Activated CD4-positive, alpha-beta T cell treated with anti-CD3 and anti-CD28 coated beads, Interleukin-2, amount 10 ng/mL, durations not matched to agents 7 days and 5 days (primary cell): ENCODE results near the gene DACH1. TPM values are rescaled to one million over a fixed set of nuclear protein-coding genes. Genes with fewer than 3 reads are reported as not detected.

Source experiments
- CTCF ChIA-PET: fragments of 350-600 bp; sonication (Branson Sonifier 250); formaldehyde crosslinking; loops from one replicate; lab custom pipeline; 2021; ENCODE audit warnings: antibody characterized with exemption; lab: Charles Lee
- POLR2A ChIA-PET: fragments of 350-600 bp; sonication (Branson Sonifier 250); formaldehyde crosslinking; loops from one replicate; lab custom pipeline; 2021; ENCODE audit warnings: antibody characterized with exemption; lab: Charles Lee
- DNase-seq: peaks from one replicate; pipeline ENCODE4 v3.0.0-alpha.2; 2020
- H3K27ac Mint-ChIP-seq: one replicate; pipeline ENCODE4 v1.8.0; 2021; ENCODE audit warnings: mild to moderate bottlenecking, moderate library complexity, mixed read lengths
- H3K27me3 Mint-ChIP-seq: one replicate; pipeline ENCODE4 v1.8.0; 2021; ENCODE audit warnings: mixed read lengths
- H3K36me3 Mint-ChIP-seq: one replicate; pipeline ENCODE4 v1.8.0; 2021; ENCODE audit warnings: low read depth, mixed read lengths
- H3K4me1 Mint-ChIP-seq: one replicate; pipeline ENCODE4 v1.8.0; 2021; ENCODE audit warnings: mixed read lengths
- H3K4me3 Mint-ChIP-seq: one replicate; pipeline ENCODE4 v1.8.0; 2021; ENCODE audit warnings: mild to moderate bottlenecking, moderate library complexity, mixed read lengths
- H3K9me3 Mint-ChIP-seq: one replicate; pipeline ENCODE4 v1.8.0; 2021; ENCODE audit warnings: mixed read lengths
- total RNA-seq, 2 experiments: library from RNA; stranded (reverse); gene quantifications; one replicate each; pipeline ENCODE4 v1.2.3, GENCODE V29; 2021

The DACH1 gene
- total RNA-seq, 2 experiments from 2014 or later = not detected

DNA sequence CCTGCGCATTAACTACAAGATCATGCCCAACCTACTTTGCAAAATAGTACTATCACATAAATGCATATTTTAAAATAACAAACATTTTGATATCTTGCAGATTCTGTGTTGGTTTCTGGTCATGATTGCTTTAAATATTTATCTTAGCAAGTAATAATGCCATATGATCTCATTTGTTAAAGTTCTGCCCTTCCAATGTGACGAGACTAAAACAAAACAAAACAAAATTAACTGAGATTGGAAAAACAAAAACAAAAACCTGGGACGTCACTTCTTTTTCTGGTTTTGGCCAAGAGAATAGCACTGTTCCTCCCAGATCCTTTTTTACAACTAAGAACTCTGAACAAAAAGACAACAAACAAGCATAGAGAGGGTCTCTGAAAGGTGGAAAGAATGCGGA, 436.3 kb downstream of the DACH1 start:
- CTCF ChIA-PET = no interaction called here
- DNase-seq = no peak
- POLR2A ChIA-PET = no interaction called here
- H3K4me1 Mint-ChIP-seq = no peaks in the 10 kb centered on the region
- H3K9me3 Mint-ChIP-seq = no peaks in the 10 kb centered on the region
- no peak overlapping the region for H3K27ac Mint-ChIP-seq
- H3K4me3 Mint-ChIP-seq = no peak overlapping the region
- H3K27me3 Mint-ChIP-seq = no peaks in the 10 kb centered on the region
- no peaks in the 10 kb centered on the region for H3K36me3 Mint-ChIP-seq

DNA sequence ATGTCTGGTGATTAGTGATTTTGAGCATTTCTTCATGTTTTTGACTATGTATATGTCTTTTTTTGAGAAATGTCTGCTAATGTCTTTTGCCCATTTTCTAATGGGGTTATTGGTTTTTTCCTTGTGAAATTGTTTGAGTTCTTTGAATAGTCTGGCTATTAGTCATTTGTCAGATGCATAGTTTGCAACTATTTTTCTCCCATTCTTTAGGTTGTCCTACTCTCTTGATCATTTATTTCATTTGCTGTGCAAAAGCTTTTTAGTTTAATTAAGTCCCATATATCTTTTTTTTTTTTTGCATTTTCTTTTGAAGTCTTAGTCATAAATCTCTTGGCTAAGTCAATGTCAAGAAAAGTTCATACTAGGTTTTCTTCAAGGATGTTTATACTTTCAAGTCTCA, 449.8 kb downstream of the DACH1 start:
- Mint-ChIP-seq H3K9me3 (no peaks in the 10 kb centered on the region), H3K36me3 (no peaks in the 10 kb centered on the region), H3K4me3 (no peak overlapping the region), H3K27ac (no peak overlapping the region), H3K27me3 (no peaks in the 10 kb centered on the region), H3K4me1 (no peaks in the 10 kb centered on the region)
- ChIA-PET POLR2A (no interaction called here), CTCF (no interaction called here)
- no peak for DNase-seq

- Mint-ChIP-seq H3K36me3 (no peaks in the 10 kb centered on the region), H3K4me1 (no peaks in the 10 kb centered on the region), H3K9me3 (no peaks in the 10 kb centered on the region), H3K27ac (no peak overlapping the region), H3K4me3 (no peak overlapping the region), H3K27me3 (no peaks in the 10 kb centered on the region)
- CTCF ChIA-PET = no interaction called here
- POLR2A ChIA-PET = no interaction called here
- DNase-seq = no peak
Observed at GRCh38 chr13:71412231-71412630, 454.8 kb downstream of the DACH1 start.

DNA sequence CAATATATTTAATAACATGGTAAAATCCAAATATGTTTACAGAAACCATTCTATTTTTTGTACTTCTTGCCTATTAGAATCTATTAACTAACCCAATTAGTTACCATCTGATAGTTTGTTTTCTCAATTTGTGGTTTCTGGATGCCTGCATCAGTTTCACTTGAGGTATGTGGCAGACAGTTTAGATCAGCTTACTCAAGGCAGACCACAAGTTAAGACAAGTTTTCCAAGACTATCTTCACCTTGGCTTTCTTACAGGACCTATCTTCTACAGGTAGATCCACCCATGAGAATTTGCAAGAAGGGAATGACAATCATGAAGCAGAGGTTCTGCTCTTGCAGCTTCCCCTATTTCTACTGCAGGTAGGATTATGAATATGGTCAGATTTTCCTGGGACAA, 458.6 kb downstream of the DACH1 start:
- DNase-seq = no peak
- no peak overlapping the region for H3K27ac Mint-ChIP-seq
- H3K36me3 Mint-ChIP-seq = no peaks in the 10 kb centered on the region
- ChIA-PET POLR2A (no interaction called here), CTCF (no interaction called here)
- no peaks in the 10 kb centered on the region for H3K9me3 Mint-ChIP-seq
- no peak overlapping the region for H3K4me3 Mint-ChIP-seq
- H3K27me3 Mint-ChIP-seq = no peaks in the 10 kb centered on the region
- no peaks in the 10 kb centered on the region for H3K4me1 Mint-ChIP-seq

GRCh38 chr13:71399631-71400215, 467.3 kb downstream of the DACH1 start:
- H3K27me3 Mint-ChIP-seq = no peaks in the 10 kb centered on the region
- H3K36me3 Mint-ChIP-seq = no peaks in the 10 kb centered on the region
- ChIA-PET POLR2A (no interaction called here), CTCF (no interaction called here)
- H3K4me3 Mint-ChIP-seq = no peak overlapping the region
- no peak for DNase-seq
- no peaks in the 10 kb centered on the region for H3K9me3 Mint-ChIP-seq
- H3K4me1 Mint-ChIP-seq = no peaks in the 10 kb centered on the region
- no peak overlapping the region for H3K27ac Mint-ChIP-seq

DNA sequence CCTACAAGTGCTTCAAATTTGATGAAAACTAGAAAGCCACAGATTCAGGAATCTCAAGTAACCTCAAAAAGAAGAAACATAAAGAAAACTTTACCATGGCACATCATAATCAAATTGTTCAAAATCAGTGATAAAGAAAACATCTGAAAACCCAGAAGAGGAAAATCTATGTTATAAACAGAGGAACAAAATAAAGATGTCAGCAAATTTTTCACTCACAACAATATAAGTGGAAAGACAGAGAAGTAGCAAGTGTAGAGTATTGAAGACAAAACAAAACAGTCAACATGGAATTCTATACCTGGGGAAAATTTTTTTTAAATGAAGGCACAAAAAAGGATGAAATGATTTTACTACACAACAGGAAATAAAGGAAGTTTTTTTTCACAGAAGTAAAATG, 470.9 kb downstream of the DACH1 start:
- Mint-ChIP-seq H3K36me3 (no peaks in the 10 kb centered on the region), H3K4me1 (no peaks in the 10 kb centered on the region), H3K27me3 (no peaks in the 10 kb centered on the region), H3K4me3 (no peak overlapping the region), H3K27ac (no peak overlapping the region), H3K9me3 (no peaks in the 10 kb centered on the region)
- CTCF ChIA-PET = no interaction called here
- POLR2A ChIA-PET = no interaction called here
- DNase-seq = no peak

GRCh38 chr13:71395053-71395452, 472.0 kb downstream of the DACH1 start:
- no peak for DNase-seq
- ChIA-PET CTCF (no interaction called here), POLR2A (no interaction called here)
- no peaks in the 10 kb centered on the region for H3K27me3 Mint-ChIP-seq
- no peak overlapping the region for H3K27ac Mint-ChIP-seq
- H3K9me3 Mint-ChIP-seq = no peaks in the 10 kb centered on the region
- no peak overlapping the region for H3K4me3 Mint-ChIP-seq
- H3K4me1 Mint-ChIP-seq = no peaks in the 10 kb centered on the region
- no peaks in the 10 kb centered on the region for H3K36me3 Mint-ChIP-seq

GRCh38 chr13:71394176-71394575, 472.8 kb downstream of the DACH1 start:
- H3K36me3 Mint-ChIP-seq = no peaks in the 10 kb centered on the region
- no peaks in the 10 kb centered on the region for H3K4me1 Mint-ChIP-seq
- H3K9me3 Mint-ChIP-seq = no peaks in the 10 kb centered on the region
- no peak for DNase-seq
- no peaks in the 10 kb centered on the region for H3K27me3 Mint-ChIP-seq
- ChIA-PET CTCF (no interaction called here), POLR2A (no interaction called here)
- H3K4me3 Mint-ChIP-seq = no peak overlapping the region
- H3K27ac Mint-ChIP-seq = no peak overlapping the region
